Measurements from ENCODE around the gene C18orf32. TPM values are rescaled to one million over a fixed set of nuclear protein-coding genes. Genes with fewer than 3 reads are reported as not detected.

The C18orf32 gene
- total RNA-seq, 1 experiment from 2014 or later: 24.4 TPM

DNA sequence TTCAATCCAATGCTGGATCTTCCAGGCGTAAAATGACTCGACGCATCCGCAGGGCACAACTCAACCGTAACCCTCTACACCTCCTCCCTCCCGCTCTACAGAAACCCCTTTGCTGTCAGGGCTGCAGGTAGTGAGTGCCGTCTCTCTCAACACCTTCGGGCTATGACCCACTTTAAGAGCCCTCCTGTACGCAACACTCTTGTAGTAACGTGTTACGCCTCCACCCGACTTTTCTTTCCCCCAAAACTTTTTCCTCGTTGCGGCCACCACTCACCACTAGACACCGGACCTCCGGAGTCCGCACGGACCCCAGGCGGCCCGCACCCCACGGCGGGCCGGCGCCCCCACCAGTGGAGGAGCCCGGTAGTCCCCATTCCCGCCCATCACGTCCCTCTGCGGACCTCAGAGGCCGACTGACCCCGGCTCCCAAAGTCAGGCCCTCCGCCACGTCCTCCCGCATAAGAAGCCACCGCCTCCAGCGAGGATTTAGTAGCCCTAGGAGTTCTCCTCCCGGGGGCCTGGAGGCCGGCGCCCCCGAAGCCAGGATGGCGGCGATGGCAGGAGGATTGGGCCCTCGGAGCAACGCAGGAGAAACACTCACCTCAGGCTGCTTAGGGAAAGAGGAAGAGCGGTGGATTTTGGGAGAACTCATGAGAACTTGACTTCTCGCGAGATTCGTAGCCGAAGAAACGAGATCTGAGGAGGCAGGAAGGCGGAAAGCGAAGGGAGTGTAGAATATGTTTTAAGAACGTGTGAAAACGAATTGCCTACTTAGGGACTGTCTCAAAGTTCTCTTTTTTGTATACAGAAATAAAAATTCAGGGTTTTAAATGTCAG, 5.0 kb upstream of the C18orf32 start, which contains the start of gene RPL17:
Gene RPL17, minus strand, starts transcription at position 609 of the 837 bp plus-strand sequence.
- H2BK12ac ChIP-seq (ENCODE audit: insufficient read length, low read depth, low read length): no peak within 1 kb of the TSS
- Mint-ChIP-seq H3K36me3 (ENCODE audit: insufficient read depth in 1 of 3, low read depth in 3 of 3) (peaks cover 35 to 48% (median 41%) of the 10 kb centered on the region in 3 experiments), H3K27ac (peak within 1 kb of the TSS; percentile 99 to 100 (median 99)), H3K4me1 (peaks cover 67 to 80% of the 10 kb centered on the region in 2 experiments), H3K9me3 (no peaks in the 10 kb centered on the region), H3K4me3 (peak within 1 kb of the TSS; percentile 98 to 100), H3K27me3 (ENCODE audit: low read depth) (no peaks in the 10 kb centered on the region; the same call in none of the 2 replicates)
- H3K56ac ChIP-seq (ENCODE audit: insufficient read length, low read depth, low read length): peak within 1 kb of the TSS; percentile 86
- peak within 1 kb of the TSS; percentile 87 for H3K27ac ChIP-seq (ENCODE audit: insufficient read length, low read depth, low read length)
- DNase-seq: peak; percentile 93
- H3K4ac ChIP-seq (ENCODE audit: low read depth, low read length): peak within 1 kb of the TSS; percentile 100
- H3K9ac ChIP-seq (ENCODE audit: extremely low read depth, insufficient read length, low read length): peak within 1 kb of the TSS; percentile 100
- peak within 1 kb of the TSS; percentile 66 for H2AK5ac ChIP-seq (ENCODE audit: insufficient read length, low read length)
- peak within 1 kb of the TSS; percentile 74 for H3K23ac ChIP-seq (ENCODE audit: insufficient read length, low read depth, low read length)
- no peak for TF ChIP-seq CTCF (conservative IDR thresholded peaks at IDR 0.05)
- H4K20me1 ChIP-seq (ENCODE audit: control insufficient read depth, insufficient read depth, insufficient read length): no peaks in the 10 kb centered on the region
- no CpG with 5 or more reads among the region's 53 CpGs for WGBS (ENCODE audit: extremely low coverage, insufficient read length, low lambda C conversion rate)
- H3K9me3 ChIP-seq (ENCODE audit: control insufficient read depth, low read depth, low read length): no peaks in the 10 kb centered on the region
- H3K79me2 ChIP-seq (ENCODE audit: insufficient read depth, low read length): peaks cover 6% of the 10 kb centered on the region
- H2AFZ ChIP-seq (ENCODE audit: low read length): no peak within 1 kb of the TSS
- H3K14ac ChIP-seq (ENCODE audit: insufficient read depth, low read length): peak within 1 kb of the TSS; percentile 96
- H4K8ac ChIP-seq (replicated peaks; ENCODE audit: insufficient read length, low read depth, low read length): peak within 1 kb of the TSS; percentile 96
- no peaks in the 10 kb centered on the region for H3K23me2 ChIP-seq (ENCODE audit: insufficient read length, low read depth, low read length, poor library complexity, severe bottlenecking)
- H2BK120ac ChIP-seq (ENCODE audit: low read depth, low read length, poor library complexity, severe bottlenecking): peak within 1 kb of the TSS; percentile 50
- no peak within 1 kb of the TSS; the same call in 1 of the 2 replicates for H2BK15ac ChIP-seq (ENCODE audit: low read depth, low read length)
- peak within 1 kb of the TSS; percentile 97 for H4K91ac ChIP-seq (ENCODE audit: insufficient read length, low read depth, low read length)
- H3T11ph ChIP-seq (ENCODE audit: low read length): peak within 1 kb of the TSS; percentile 77
- no peaks in the 10 kb centered on the region for H3K27me3 ChIP-seq (ENCODE audit: insufficient read depth, low read length)
- peak within 1 kb of the TSS; percentile 92 for H3K18ac ChIP-seq (ENCODE audit: insufficient read length, low read depth, low read length)
- peak within 1 kb of the TSS; percentile 98 for H3K4me2 ChIP-seq (ENCODE audit: insufficient read depth, insufficient read length, low read length)
- H2BK20ac ChIP-seq (ENCODE audit: low read depth, low read length, poor library complexity, severe bottlenecking): no peak within 1 kb of the TSS
- 0 out of 2 replicates have a peak, but pooled peaks cover 2% of the 10 kb centered on the region for H3K4me1 ChIP-seq (ENCODE audit: insufficient read depth, low read length)
- no peaks in the 10 kb centered on the region for H3K79me1 ChIP-seq (ENCODE audit: insufficient read depth, low read depth, low read length, poor library complexity, severe bottlenecking)
- peak within 1 kb of the TSS; percentile 93 for H4K5ac ChIP-seq (ENCODE audit: insufficient read length, low read depth, low read length)
- H2BK5ac ChIP-seq (ENCODE audit: insufficient read length, low read length): peak within 1 kb of the TSS; percentile 91

Data from H9 (cell line).